Kidney epithelial cell (primary cell): ENCODE data around the gene NEBL. TPM values are rescaled to one million over a fixed set of nuclear protein-coding genes. Genes with fewer than 3 reads are reported as not detected.

Experiments
- DNase-seq: peaks from one replicate; pipeline ENCODE4 v3.0.0-alpha.2; 2010; ENCODE audit warnings: low read depth
- H3K27me3 ChIP-seq: 2 replicates; pipeline ENCODE4 v1.6.0; 2011; ENCODE audit warnings: low read length; ENCODE audit not compliant: control insufficient read depth, insufficient read depth
- H3K36me3 ChIP-seq: 2 replicates; pipeline ENCODE4 v1.5.1; 2011; ENCODE audit warnings: low read length; ENCODE audit not compliant: control insufficient read depth, insufficient read depth
- H3K4me3 ChIP-seq: 2 replicates; pipeline ENCODE4 v1.5.1; 2011; ENCODE audit warnings: low read depth, mild to moderate bottlenecking, control low read depth, low read length
- CTCF ChIP-seq: IDR thresholded peaks from 2 replicates; pipeline ENCODE4 v1.5.1; 2011; ENCODE audit warnings: mild to moderate bottlenecking, moderate library complexity, low read length, control low read depth, inconsistent platforms; ENCODE audit not compliant: insufficient read depth, poor library complexity, severe bottlenecking
- total RNA-seq: library from RNA; depleted of rRNA; stranded (reverse); fragments of >200 nt; gene quantifications from 2 replicates; pipeline ENCODE4 v1.2.3, GENCODE V29; 2015

NEBL gene
- total RNA-seq, 1 donor from 2014 or later: 6.9 TPM

- DNase-seq: no peak
- TF ChIP-seq CTCF: no peak
- H3K36me3 ChIP-seq: no peaks in the 10 kb centered on the region
These were observed 128.3 kb downstream of the NEBL start for GRCh38 chr10:20768843-20769242.

GRCh38 chr10:20767028-20767427 lies 130.1 kb downstream of the NEBL start:
- no peak for DNase-seq
- Histone ChIP-seq H3K4me3 (no peak overlapping the region), H3K27me3 (no peaks in the 10 kb centered on the region), H3K36me3 (no peaks in the 10 kb centered on the region)
- no peak for TF ChIP-seq CTCF

More at GRCh38 chr10:20768843-20769242, 128.3 kb downstream of the NEBL start:
- Histone ChIP-seq H3K4me3 (no peak overlapping the region), H3K27me3 (no peaks in the 10 kb centered on the region)

- TF ChIP-seq CTCF: no peak
- no peaks in the 10 kb centered on the region for H3K36me3 ChIP-seq
- H3K4me3 ChIP-seq: no peak overlapping the region
- no peak for DNase-seq
- H3K27me3 ChIP-seq: no peaks in the 10 kb centered on the region
These were observed 132.0 kb downstream of the NEBL start for GRCh38 chr10:20765066-20765465.

- TF ChIP-seq CTCF: no peak
- H3K27me3 ChIP-seq: no peaks in the 10 kb centered on the region
- DNase-seq: no peak
- H3K36me3 ChIP-seq: no peaks in the 10 kb centered on the region
- H3K4me3 ChIP-seq: no peak overlapping the region
These were observed 136.7 kb downstream of the NEBL start for GRCh38 chr10:20760460-20760859.

GRCh38 chr10:20748551-20748950 lies 148.6 kb downstream of the NEBL start:
- Histone ChIP-seq H3K36me3 (no peaks in the 10 kb centered on the region), H3K4me3 (no peak overlapping the region), H3K27me3 (no peaks in the 10 kb centered on the region)
- no peak for DNase-seq
- no peak for TF ChIP-seq CTCF

- Histone ChIP-seq H3K27me3 (no peaks in the 10 kb centered on the region), H3K36me3 (no peaks in the 10 kb centered on the region), H3K4me3 (no peak overlapping the region)
- no peak for DNase-seq
- no peak for TF ChIP-seq CTCF
These were observed 149.3 kb downstream of the NEBL start for GRCh38 chr10:20747782-20748181.
